Uterus (tissue), 4 donors: ENCODE results near the gene BRCA2. TPM values are rescaled to one million over a fixed set of nuclear protein-coding genes. Genes with fewer than 3 reads are reported as not detected.

Source experiments
- DNase-seq, 2 donors: peaks; one replicate each; pipeline ENCODE4 v3.0.0-alpha.2; 2019 to 2020
- H3K27ac ChIP-seq, 2 donors: fragments of 200-600 bp; sonication (generic); 1 replicate in 1 of 2; 2 replicates in 1 of 2; pipeline ENCODE4 v1.5.1; 2016 to 2018
- H3K27me3 ChIP-seq, 2 donors: fragments of 200-600 bp; sonication (generic); one replicate each; pipeline ENCODE4 v1.5.1; 2018 to 2019; ENCODE audit warnings: control low read depth in 1 of 2
- H3K36me3 ChIP-seq, 2 donors: fragments of 200-600 bp; sonication (generic); one replicate each; pipeline ENCODE4 v1.5.1; 2019; ENCODE audit warnings: control low read depth in 1 of 2
- H3K4me1 ChIP-seq, 2 donors: fragments of 200-600 bp; sonication (generic); one replicate each; pipeline ENCODE4 v1.5.1; 2018 to 2019; ENCODE audit warnings: control low read depth in 1 of 2
- H3K4me3 ChIP-seq, 2 donors: fragments of 200-600 bp; sonication (generic); 1 replicate in 1 of 2; 2 replicates in 1 of 2; pipeline ENCODE4 v1.5.1; 2018 to 2019; ENCODE audit warnings: mild to moderate bottlenecking in 1 of 2
- H3K9me3 ChIP-seq, 2 donors: fragments of 200-600 bp; sonication (generic); one replicate each; pipeline ENCODE4 v1.5.1; 2019; ENCODE audit warnings: control low read depth in 1 of 2
- POLR2A ChIP-seq, 2 donors: fragments of 450-650 bp; IDR thresholded peaks; one replicate each; pipeline ENCODE4 v1.6.1; 2016; ENCODE audit warnings: antibody characterized with exemption in 2 of 2, mild to moderate bottlenecking in 1 of 2, moderate library complexity in 1 of 2
- intact Hi-C: fragments of 100-400 bp; cut with DNase I; formaldehyde crosslinking; loops from one replicate; pipeline ENCODE4 v1.15.1; 2023; ENCODE audit warnings: low total_unique reads
- total RNA-seq, 4 donors: library from RNA; depleted of rRNA in 3 of 4; stranded (reverse); fragments of >200 nt in 3 of 4; gene quantifications; one replicate each; pipeline versions ENCODE4 v1.1.0 to v1.2.4, GENCODE V29; 2014 to 2023
- TF ChIP-seq, protein P1 (sequence below), 4 experiments: fragments of 200-600 bp in 2 of 4; fragments of 450-650 bp in 2 of 4; sonication (generic) in 2 of 4; IDR thresholded peaks; one replicate each; pipeline ENCODE4 v1.5.1; 2016 to 2019; ENCODE audit warnings: antibody characterized with exemption in 4 of 4, mild to moderate bottlenecking in 2 of 4, moderate library complexity in 1 of 4
- donor health status: DM: yes; HTN: yes; CAD: no.

BRCA2 gene
- total RNA-seq, 4 donors from 2014 or later: 0.26 to 11.5 (median 0.89) TPM

DNA sequence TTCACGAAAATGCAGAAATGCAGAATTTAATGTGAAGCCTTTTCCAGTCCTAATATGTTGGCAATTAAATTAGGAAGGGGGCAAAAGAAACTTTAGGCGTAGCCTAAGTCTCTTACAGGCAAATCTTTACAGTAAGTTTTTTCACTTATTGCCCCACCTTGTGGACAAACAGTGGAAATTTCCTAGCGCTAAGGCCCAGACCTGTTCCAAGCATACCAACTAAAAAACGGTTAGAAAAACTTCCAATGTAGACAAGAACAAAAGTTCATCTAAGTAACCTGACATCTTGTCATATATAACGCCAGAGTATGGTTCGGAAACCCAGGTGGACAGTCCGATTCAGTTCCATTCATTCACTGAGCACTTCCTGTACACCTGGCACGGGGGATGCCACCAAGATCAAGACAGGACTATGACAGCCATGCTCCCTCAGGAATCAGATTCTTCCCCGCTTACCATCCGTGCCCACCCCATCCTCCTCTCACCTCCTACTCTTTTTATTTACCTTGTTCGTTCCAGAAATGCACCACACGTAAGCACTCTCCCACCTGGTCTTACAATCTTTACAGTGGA lies 5.1 kb upstream of the BRCA2 start:
- no peaks in the 10 kb centered on the region for H3K36me3 ChIP-seq
- peak overlapping the region; percentile 13 to 67 for H3K27ac ChIP-seq
- H3K9me3 ChIP-seq: no peaks in the 10 kb centered on the region
- DNase-seq: peak in 1 of 2 donors; percentile 21
- H3K4me1 ChIP-seq: peaks cover 0 to 6% of the 10 kb centered on the region in 2 donors
- H3K27me3 ChIP-seq: no peaks in the 10 kb centered on the region
- intact Hi-C loops: no loop called here
- H3K4me3 ChIP-seq: peak overlapping the region in 1 of 2 donors; percentile 18
- no peak for TF ChIP-seq POLR2A (IDR thresholded peaks at IDR 0.05)
- TF ChIP-seq, protein P1, sequence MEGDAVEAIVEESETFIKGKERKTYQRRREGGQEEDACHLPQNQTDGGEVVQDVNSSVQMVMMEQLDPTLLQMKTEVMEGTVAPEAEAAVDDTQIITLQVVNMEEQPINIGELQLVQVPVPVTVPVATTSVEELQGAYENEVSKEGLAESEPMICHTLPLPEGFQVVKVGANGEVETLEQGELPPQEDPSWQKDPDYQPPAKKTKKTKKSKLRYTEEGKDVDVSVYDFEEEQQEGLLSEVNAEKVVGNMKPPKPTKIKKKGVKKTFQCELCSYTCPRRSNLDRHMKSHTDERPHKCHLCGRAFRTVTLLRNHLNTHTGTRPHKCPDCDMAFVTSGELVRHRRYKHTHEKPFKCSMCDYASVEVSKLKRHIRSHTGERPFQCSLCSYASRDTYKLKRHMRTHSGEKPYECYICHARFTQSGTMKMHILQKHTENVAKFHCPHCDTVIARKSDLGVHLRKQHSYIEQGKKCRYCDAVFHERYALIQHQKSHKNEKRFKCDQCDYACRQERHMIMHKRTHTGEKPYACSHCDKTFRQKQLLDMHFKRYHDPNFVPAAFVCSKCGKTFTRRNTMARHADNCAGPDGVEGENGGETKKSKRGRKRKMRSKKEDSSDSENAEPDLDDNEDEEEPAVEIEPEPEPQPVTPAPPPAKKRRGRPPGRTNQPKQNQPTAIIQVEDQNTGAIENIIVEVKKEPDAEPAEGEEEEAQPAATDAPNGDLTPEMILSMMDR (IDR thresholded peaks at IDR 0.05): peak; percentile 74 to 84 (median 76)

DNA sequence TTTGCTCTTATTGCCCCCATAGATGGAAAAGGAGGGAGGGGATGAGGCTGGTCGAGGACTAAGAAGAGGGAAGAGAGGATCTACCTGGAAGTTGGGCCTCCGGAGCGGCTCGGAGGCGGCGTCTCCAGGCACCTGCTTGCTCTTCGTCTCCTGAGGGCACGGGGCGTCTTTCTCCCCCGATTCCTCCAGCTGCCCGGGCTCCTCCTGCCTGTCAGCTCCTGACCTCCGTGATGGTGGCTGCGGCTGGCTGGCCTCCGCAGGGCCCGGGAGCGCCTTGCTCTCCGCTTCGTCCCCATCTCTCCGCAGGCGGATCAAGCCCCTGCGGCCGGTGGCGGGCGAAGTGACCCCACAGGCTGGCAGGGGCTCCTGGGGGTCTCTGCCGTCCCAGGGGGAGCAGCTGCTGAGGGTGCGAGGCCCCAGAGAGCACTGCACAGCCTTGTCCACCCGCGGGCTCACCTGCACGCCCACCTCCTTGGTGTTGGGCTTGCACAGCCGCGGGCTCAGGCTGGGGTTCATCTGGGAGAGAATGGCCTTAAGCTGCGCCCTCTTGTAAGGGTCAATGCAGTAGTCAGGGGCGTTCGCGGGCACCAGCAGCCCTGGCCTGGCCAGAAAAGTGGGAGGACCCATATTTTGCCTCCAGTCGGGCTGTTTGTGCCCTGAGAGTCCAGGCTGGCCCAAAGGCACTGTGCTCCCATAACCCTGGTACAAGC lies 4.0 kb upstream of the BRCA2 start:
- no peak for DNase-seq
- Histone ChIP-seq H3K4me1 (peaks cover 0 to 6% of the 10 kb centered on the region in 2 donors), H3K9me3 (no peaks in the 10 kb centered on the region), H3K27me3 (no peaks in the 10 kb centered on the region), H3K27ac (no peak overlapping the region), H3K4me3 (no peak overlapping the region), H3K36me3 (no peaks in the 10 kb centered on the region)
- TF ChIP-seq POLR2A (IDR thresholded peaks at IDR 0.05): no peak
- TF ChIP-seq, protein P1 (IDR thresholded peaks at IDR 0.05): no peak
- intact Hi-C loops: no loop called here

DNA sequence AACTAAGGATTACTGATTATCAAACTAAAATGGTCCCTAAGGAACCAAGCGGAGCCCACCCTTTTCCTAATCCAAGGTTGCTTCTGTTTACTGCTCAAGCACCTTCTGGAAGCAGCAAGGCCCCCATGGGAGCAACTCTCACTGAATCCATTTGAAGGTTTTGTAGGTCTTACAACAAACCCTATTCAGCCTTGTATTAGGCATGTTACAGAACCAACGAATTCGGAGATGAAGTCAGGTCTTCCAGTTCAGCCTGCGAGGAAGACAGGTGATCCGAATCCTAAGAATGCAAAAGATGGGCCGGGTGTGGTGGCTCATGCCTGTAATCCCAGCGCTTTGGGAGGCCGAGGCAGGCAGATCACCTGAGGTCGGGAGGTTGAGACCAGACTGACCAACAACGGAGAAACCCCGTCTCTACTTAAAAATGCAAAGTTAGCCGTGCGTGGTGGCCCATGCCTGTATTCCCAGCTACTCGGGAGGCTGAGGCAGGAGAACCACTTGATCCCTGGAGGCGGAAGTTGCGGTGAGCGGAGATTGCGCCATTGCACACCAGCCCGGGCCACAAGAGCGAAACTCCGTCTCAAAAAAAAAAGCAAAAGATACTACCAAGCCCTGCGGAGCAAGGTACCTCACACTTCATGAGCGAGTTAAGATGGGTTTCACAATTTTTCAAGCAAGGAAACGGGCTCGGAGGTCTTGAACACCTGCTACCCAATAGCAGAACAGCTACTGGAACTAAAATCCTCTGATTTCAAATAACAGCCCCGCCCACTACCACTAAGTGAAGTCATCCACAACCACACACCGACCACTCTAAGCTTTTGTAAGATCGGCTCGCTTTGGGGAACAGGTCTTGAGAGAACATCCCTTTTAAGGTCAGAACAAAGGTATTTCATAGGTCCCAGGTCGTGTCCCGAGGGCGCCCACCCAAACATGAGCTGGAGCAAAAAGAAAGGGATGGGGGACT lies 754 bp upstream of the BRCA2 start:
- Histone ChIP-seq H3K4me3 (peak overlapping the region; percentile 62 to 65), H3K27ac (peak overlapping the region; percentile 93 to 97), H3K4me1 (peaks cover 0 to 3% of the 10 kb centered on the region in 2 donors), H3K9me3 (no peaks in the 10 kb centered on the region), H3K27me3 (no peaks in the 10 kb centered on the region), H3K36me3 (no peaks in the 10 kb centered on the region)
- intact Hi-C loops: no loop called here
- TF ChIP-seq, protein P1 (IDR thresholded peaks at IDR 0.05): no peak
- no peak for TF ChIP-seq POLR2A (IDR thresholded peaks at IDR 0.05)
- DNase-seq: peak in 1 of 2 donors; percentile 43

DNA sequence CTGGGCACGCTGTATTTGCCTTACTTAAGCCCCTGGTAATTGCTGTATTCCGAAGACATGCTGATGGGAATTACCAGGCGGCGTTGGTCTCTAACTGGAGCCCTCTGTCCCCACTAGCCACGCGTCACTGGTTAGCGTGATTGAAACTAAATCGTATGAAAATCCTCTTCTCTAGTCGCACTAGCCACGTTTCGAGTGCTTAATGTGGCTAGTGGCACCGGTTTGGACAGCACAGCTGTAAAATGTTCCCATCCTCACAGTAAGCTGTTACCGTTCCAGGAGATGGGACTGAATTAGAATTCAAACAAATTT lies 676 bp downstream of the BRCA2 start:
- no peak for DNase-seq
- intact Hi-C loops: no loop called here
- TF ChIP-seq, protein P1 (IDR thresholded peaks at IDR 0.05): no peak
- TF ChIP-seq POLR2A (IDR thresholded peaks at IDR 0.05): no peak
- Histone ChIP-seq H3K27me3 (no peaks in the 10 kb centered on the region), H3K36me3 (no peaks in the 10 kb centered on the region), H3K27ac (peak overlapping the region; percentile 93 to 97), H3K9me3 (no peaks in the 10 kb centered on the region), H3K4me3 (peak overlapping the region; percentile 62 to 65), H3K4me1 (no peaks in the 10 kb centered on the region)
